Endothelial cell of umbilical vein (primary cell): ENCODE data around the gene ZNF516. TPM values are rescaled to one million over a fixed set of nuclear protein-coding genes. Genes with fewer than 3 reads are reported as not detected.

Experiments
- BruUV-seq: library from RNA; stranded (reverse); fragments of 400-500 nt; replicated peaks from 2 replicates; lab custom pipeline; 2021; lab: Mats Ljungman, UMichigan
- CTCF ChIA-PET: fragments of 300-600, 350-600 bp; sonication (Branson Sonifier 250); formaldehyde crosslinking; loops from one replicate; lab custom pipeline; 2021; ENCODE audit warnings: antibody characterized with exemption, inconsistent platforms; lab: Charles Lee
- POLR2A ChIA-PET: fragments of 300-600, 350-600 bp; sonication (Branson Sonifier 250); formaldehyde crosslinking; loops from one replicate; lab custom pipeline; 2021; ENCODE audit warnings: antibody characterized with exemption, inconsistent platforms; lab: Charles Lee
- DNase-seq: peaks from one replicate; pipeline ENCODE4 v3.0.0-alpha.2; 2011; ENCODE audit warnings: low read depth, low spot score
- FAIRE-seq: peaks from 2 replicates; lab custom pipeline; 2011; peaks lifted over from hg19 to GRCh38; lab: Jason Lieb, UNC
- H2AFZ ChIP-seq: 2 replicates; pipeline ENCODE4 v1.6.0; 2012; ENCODE audit warnings: low read depth, low read length, control low read depth, inconsistent platforms
- H3K27ac ChIP-seq: 2 replicates; pipeline ENCODE4 v1.5.1; 2011; ENCODE audit warnings: low read depth, mild to moderate bottlenecking, control low read depth, low read length, moderate library complexity; ENCODE audit not compliant: insufficient read depth
- H3K27me3 ChIP-seq, 2 experiments: 2 replicates each; pipeline versions ENCODE4 v1.6.0 to v1.6.1; 2011; ENCODE audit warnings: low read length in 2 of 2, mixed read lengths in 1 of 2; ENCODE audit not compliant: control insufficient read depth in 2 of 2, insufficient read depth in 2 of 2
- H3K36me3 ChIP-seq, 2 experiments: 2 replicates in 1 of 2; 3 replicates in 1 of 2; pipeline ENCODE4 v1.5.1; 2011; ENCODE audit warnings: low read length in 2 of 2, mild to moderate bottlenecking in 1 of 2, moderate library complexity in 1 of 2; ENCODE audit not compliant: control insufficient read depth in 2 of 2, insufficient read depth in 2 of 2; ENCODE audit errors: extremely low read depth in 1 of 2
- H3K4me1 ChIP-seq: 3 replicates; pipeline ENCODE4 v1.5.1; 2011; ENCODE audit warnings: mild to moderate bottlenecking, low read length; ENCODE audit not compliant: control insufficient read depth, insufficient read depth; ENCODE audit errors: extremely low read depth
- H3K4me2 ChIP-seq: 2 replicates; pipeline ENCODE4 v1.6.1; 2011; ENCODE audit warnings: low read length, control low read depth, mixed read lengths; ENCODE audit not compliant: insufficient read depth
- H3K4me3 ChIP-seq, 3 experiments: fragments of 200-600 bp in 1 of 3; sonication (generic), shearing (Covaris generic) in 1 of 3; replicated peaks in 1 of 3; 2 replicates each; pipeline ENCODE4 v1.5.1; 2011 to 2016; ENCODE audit warnings: control low read depth in 3 of 3, low read length in 3 of 3, mild to moderate bottlenecking in 2 of 3, inconsistent platforms in 1 of 3, low read depth in 1 of 3, moderate library complexity in 1 of 3; ENCODE audit not compliant: insufficient read depth in 1 of 3
- H3K79me2 ChIP-seq: 2 replicates; pipeline ENCODE4 v1.6.0; 2012; ENCODE audit warnings: low read length, inconsistent platforms; ENCODE audit not compliant: control insufficient read depth, insufficient read depth
- H3K9ac ChIP-seq: replicated peaks from 2 replicates; pipeline ENCODE3; 2011; ENCODE audit warnings: low read length, control low read depth; ENCODE audit not compliant: insufficient read depth; ENCODE audit errors: extremely low read depth
- H3K9me1 ChIP-seq: replicated peaks from 3 replicates; pipeline ENCODE4 v1.6.0; 2011; ENCODE audit warnings: mild to moderate bottlenecking, low read length; ENCODE audit not compliant: control insufficient read depth, insufficient read depth; ENCODE audit errors: extremely low read depth
- H3K9me3 ChIP-seq: replicated peaks from 2 replicates; pipeline ENCODE4 v1.5.1; 2012; ENCODE audit warnings: low read length, inconsistent platforms; ENCODE audit not compliant: control insufficient read depth, insufficient read depth
- H4K20me1 ChIP-seq: replicated peaks from 2 replicates; pipeline ENCODE3; 2011; ENCODE audit warnings: mild to moderate bottlenecking, low read length; ENCODE audit not compliant: control insufficient read depth, insufficient read depth; ENCODE audit errors: extremely low read depth
- CTCF ChIP-seq, 2 donors: IDR thresholded peaks; 1 replicate in 1 of 2; 2 replicates in 1 of 2; pipeline ENCODE4 v1.5.1; 2011; ENCODE audit warnings: low read length in 2 of 2, mild to moderate bottlenecking in 2 of 2, moderate library complexity in 2 of 2, control low read depth in 1 of 2, inconsistent platforms in 1 of 2, low read depth in 1 of 2; ENCODE audit not compliant: insufficient read depth in 1 of 2; ENCODE audit errors: extremely low read depth in 1 of 2
- FOS ChIP-seq: IDR thresholded peaks from 2 replicates; pipeline ENCODE4 v1.6.1; 2011; ENCODE audit warnings: mild to moderate bottlenecking, low read length, moderate library complexity, borderline replicate concordance; ENCODE audit not compliant: insufficient read depth
- JUN ChIP-seq: IDR thresholded peaks from 2 replicates; pipeline ENCODE4 v1.6.1; 2011; ENCODE audit warnings: borderline replicate concordance, low read depth; ENCODE audit not compliant: insufficient read length, insufficient read depth
- MAX ChIP-seq: IDR thresholded peaks from 2 replicates; pipeline ENCODE4 v1.6.1; 2011; ENCODE audit not compliant: insufficient read depth, insufficient read length
- MYC ChIP-seq: IDR thresholded peaks from one replicate; pipeline ENCODE4 v1.6.1; 2011; ENCODE audit warnings: mild to moderate bottlenecking, low read depth, low read length
- POLR2A ChIP-seq: IDR thresholded peaks from 2 replicates; pipeline ENCODE4 v1.6.1; 2012; ENCODE audit warnings: low read depth, mild to moderate bottlenecking, control low read depth, low read length
- dilution Hi-C: fragments of 300-500 bp; cut with MboI; formaldehyde crosslinking; loops from one replicate; pipeline ENCODE4 v1.15.0; 2019; ENCODE audit warnings: low sequenced_read_pairs; ENCODE audit not compliant: extremely low pct_ligation_motif_present
- intact Hi-C: fragments of 100-400 bp; cut with micrococcal nuclease; formaldehyde crosslinking; loops from one replicate; pipeline ENCODE4 v1.10.0; 2022
- polyA plus RNA-seq, 4 experiments: library from polyadenylated mRNA; depleted of rRNA in 3 of 4; stranded (reverse) in 3 of 4; unstranded in 1 of 4; fragments of >200 nt; gene quantifications; 2 replicates each; pipeline versions ENCODE4 v1.2.1 to v1.2.3, GENCODE V29; 2011 to 2012; ENCODE audit warnings: missing spikeins in 1 of 4
- total RNA-seq: library from RNA; stranded (reverse); gene quantifications from 2 replicates; pipeline ENCODE4 v1.2.3, GENCODE V29; 2021

The ZNF516 gene
- total and polyA plus RNA-seq, 2 donors (not counting 3 experiments of a cell fraction or from before 2014, with no cell fraction given) = 3.6 to 19.1 TPM

- POLR2A ChIA-PET = no interaction called here
- Histone ChIP-seq H3K4me3 (no peak overlapping the region), H3K9me3 (no peaks in the 10 kb centered on the region), H3K9me1 (no peaks in the 10 kb centered on the region), H3K79me2 (no peaks in the 10 kb centered on the region), H2AFZ (no peak overlapping the region), H3K9ac (no peak overlapping the region), H3K36me3 (no peaks in the 10 kb centered on the region), H3K4me2 (no peak overlapping the region), H3K4me1 (peaks cover 12% of the 10 kb centered on the region), H4K20me1 (no peaks in the 10 kb centered on the region), H3K27ac (no peak overlapping the region), H3K27me3 (peaks cover 9 to 16% of the 10 kb centered on the region in 2 experiments)
- FAIRE-seq (no peak), DNase-seq (no peak)
- intact Hi-C loops = loop anchor here (10.0 kb wide), 1 partner anchor 1283 kb away; the partner anchor contains the start of gene TSHZ1
- dilution Hi-C loops = no loop called here
- CTCF ChIA-PET = no interaction called here
- TF ChIP-seq MYC (no peak), MAX (no peak), JUN (no peak), CTCF (IDR thresholded peaks at IDR 0.05; ENCODE audit: extremely low read depth in 1 of 2, insufficient read depth in 1 of 2, low read depth in 1 of 2, low read length in 2 of 2) (no peak), POLR2A (no peak), FOS (no peak)
- BruUV-seq = no TSS peak
Observed at GRCh38 chr18:76498064-76498463, 3.0 kb upstream of the ZNF516 start.
